Measurements from ENCODE around the gene EEFSEC.

EEFSEC gene

GRCh38 chr3:128405554-128406277 lies 252.4 kb downstream of the EEFSEC start:
- Histone ChIP-seq H3K36me3 (replicated peaks in 1 of 2; ENCODE audit: control insufficient read depth in 2 of 2, insufficient read depth in 2 of 2, low read length in 2 of 2) (no peaks in the 10 kb centered on the region), H3K79me1 (ENCODE audit: low read depth, low read length) (no peaks in the 10 kb centered on the region), H2BK5ac (ENCODE audit: low read length) (no peak overlapping the region), H3K9me3 (replicated peaks in 1 of 2; ENCODE audit: control insufficient read depth in 2 of 2, insufficient read depth in 1 of 2, low read depth in 1 of 2, low read length in 2 of 2) (no peaks in the 10 kb centered on the region), H4K8ac (ENCODE audit: low read depth, low read length) (no peak overlapping the region), H3K14ac (ENCODE audit: low read length) (no peak overlapping the region), H2BK15ac (ENCODE audit: low read length) (no peak overlapping the region), H2BK120ac (ENCODE audit: low read depth, low read length) (no peak overlapping the region), H3K4me2 (ENCODE audit: insufficient read depth, low read length, poor library complexity, severe bottlenecking) (no peak overlapping the region), H3K18ac (ENCODE audit: low read length) (no peak overlapping the region), H2AK5ac (ENCODE audit: low read depth, low read length) (peak overlapping the region; percentile 53), H4K91ac (ENCODE audit: low read depth, low read length, poor library complexity) (no peak overlapping the region), H3K9ac (ENCODE audit: low read depth, low read length, poor library complexity) (no peak overlapping the region), H3K4me1 (ENCODE audit: control insufficient read depth in 2 of 2, insufficient read depth in 1 of 2, low read depth in 1 of 2, low read length in 2 of 2) (peaks cover 2 to 10% of the 10 kb centered on the region in 2 donors), H3K23ac (ENCODE audit: low read depth, low read length, poor library complexity) (no peak overlapping the region), H3K27me3 (ENCODE audit: control insufficient read depth in 3 of 3, insufficient read depth in 3 of 3, low read depth in 1 of 3, low read length in 3 of 3) (no peaks in the 10 kb centered on the region), H3K4ac (ENCODE audit: low read length) (no peak overlapping the region), H2BK12ac (ENCODE audit: low read length) (no peak overlapping the region), H3K4me3 (ENCODE audit: low read length in 2 of 2) (no peak overlapping the region), H2AFZ (ENCODE audit: low read length) (no peak overlapping the region), H3K27ac (replicated peaks; ENCODE audit: low read length) (no peak overlapping the region)
- no CpG with 5 or more reads among the region's 8 CpGs for WGBS, 2 donors (ENCODE audit: extremely low coverage in 2 of 2, insufficient read length in 2 of 2, insufficient replicate concordance in 1 of 2)
- DNase-seq (ENCODE audit: low spot score), result no peak

- Histone ChIP-seq H3K27ac (replicated peaks; ENCODE audit: low read length) (no peak overlapping the region), H2BK12ac (ENCODE audit: low read length) (peak overlapping the region; percentile 32), H3K4ac (ENCODE audit: low read length) (peak overlapping the region; percentile 42), H3K14ac (ENCODE audit: low read length) (peak overlapping the region; percentile 97), H3K4me3 (ENCODE audit: low read length in 2 of 2) (no peak overlapping the region), H3K79me1 (ENCODE audit: low read depth, low read length) (no peaks in the 10 kb centered on the region), H3K36me3 (replicated peaks in 1 of 2; ENCODE audit: control insufficient read depth in 2 of 2, insufficient read depth in 2 of 2, low read length in 2 of 2) (no peaks in the 10 kb centered on the region), H3K27me3 (ENCODE audit: control insufficient read depth in 3 of 3, insufficient read depth in 3 of 3, low read depth in 1 of 3, low read length in 3 of 3) (no peaks in the 10 kb centered on the region), H2BK5ac (ENCODE audit: low read length) (no peak overlapping the region), H3K9ac (ENCODE audit: low read depth, low read length, poor library complexity) (no peak overlapping the region), H2BK15ac (ENCODE audit: low read length) (no peak overlapping the region), H3K23ac (ENCODE audit: low read depth, low read length, poor library complexity) (no peak overlapping the region), H3K4me2 (ENCODE audit: insufficient read depth, low read length, poor library complexity, severe bottlenecking) (no peak overlapping the region), H3K18ac (ENCODE audit: low read length) (peak overlapping the region; percentile 81), H2AFZ (ENCODE audit: low read length) (no peak overlapping the region), H3K9me3 (replicated peaks in 1 of 2; ENCODE audit: control insufficient read depth in 2 of 2, insufficient read depth in 1 of 2, low read depth in 1 of 2, low read length in 2 of 2) (no peaks in the 10 kb centered on the region), H3K4me1 (ENCODE audit: control insufficient read depth in 2 of 2, insufficient read depth in 1 of 2, low read depth in 1 of 2, low read length in 2 of 2) (peaks cover 0 to 9% of the 10 kb centered on the region in 2 donors), H2BK120ac (ENCODE audit: low read depth, low read length) (peak overlapping the region; percentile 75), H2AK5ac (ENCODE audit: low read depth, low read length) (peak overlapping the region; percentile 94), H4K91ac (ENCODE audit: low read depth, low read length, poor library complexity) (no peak overlapping the region), H4K8ac (ENCODE audit: low read depth, low read length) (peak overlapping the region; percentile 9)
- WGBS, 2 donors (ENCODE audit: extremely low coverage in 2 of 2, insufficient read length in 2 of 2, insufficient replicate concordance in 1 of 2), result no CpG with 5 or more reads among the region's 7 CpGs
- no peak for DNase-seq (ENCODE audit: low spot score)
These were observed 254.0 kb downstream of the EEFSEC start for GRCh38 chr3:128407247-128407646.

- Histone ChIP-seq H2BK12ac (ENCODE audit: low read length) (peak overlapping the region; percentile 30), H4K91ac (ENCODE audit: low read depth, low read length, poor library complexity) (no peak overlapping the region), H3K4me3 (ENCODE audit: low read length in 2 of 2) (no peak overlapping the region), H3K23ac (ENCODE audit: low read depth, low read length, poor library complexity) (no peak overlapping the region), H3K27me3 (ENCODE audit: control insufficient read depth in 3 of 3, insufficient read depth in 3 of 3, low read depth in 1 of 3, low read length in 3 of 3) (no peaks in the 10 kb centered on the region), H2AK5ac (ENCODE audit: low read depth, low read length) (peak overlapping the region; percentile 94), H3K18ac (ENCODE audit: low read length) (peak overlapping the region; percentile 53), H3K27ac (replicated peaks; ENCODE audit: low read length) (no peak overlapping the region), H3K4me1 (ENCODE audit: control insufficient read depth in 2 of 2, insufficient read depth in 1 of 2, low read depth in 1 of 2, low read length in 2 of 2) (peaks cover 2 to 18% of the 10 kb centered on the region in 2 donors), H3K4me2 (ENCODE audit: insufficient read depth, low read length, poor library complexity, severe bottlenecking) (no peak overlapping the region), H3K14ac (ENCODE audit: low read length) (no peak overlapping the region), H3K9me3 (replicated peaks in 1 of 2; ENCODE audit: control insufficient read depth in 2 of 2, insufficient read depth in 1 of 2, low read depth in 1 of 2, low read length in 2 of 2) (no peaks in the 10 kb centered on the region), H3K79me1 (ENCODE audit: low read depth, low read length) (no peaks in the 10 kb centered on the region), H2BK5ac (ENCODE audit: low read length) (peak overlapping the region; percentile 78), H2BK15ac (ENCODE audit: low read length) (peak overlapping the region; percentile 77), H3K36me3 (replicated peaks in 1 of 2; ENCODE audit: control insufficient read depth in 2 of 2, insufficient read depth in 2 of 2, low read length in 2 of 2) (no peaks in the 10 kb centered on the region), H3K4ac (ENCODE audit: low read length) (no peak overlapping the region), H4K8ac (ENCODE audit: low read depth, low read length) (no peak overlapping the region), H2AFZ (ENCODE audit: low read length) (no peak overlapping the region), H3K9ac (ENCODE audit: low read depth, low read length, poor library complexity) (no peak overlapping the region), H2BK120ac (ENCODE audit: low read depth, low read length) (no peak overlapping the region)
- no CpG with 5 or more reads among the region's 19 CpGs for WGBS, 2 donors (ENCODE audit: extremely low coverage in 2 of 2, insufficient read length in 2 of 2, insufficient replicate concordance in 1 of 2)
- DNase-seq (ENCODE audit: low spot score), result no peak
These were observed 254.9 kb downstream of the EEFSEC start for GRCh38 chr3:128408012-128408692.
